HepG2 (cell line): ENCODE results near the gene ADAMTS17.

Experiments used
- CAMTA2 ChIP-seq: sonication (generic); formaldehyde crosslinking; IDR thresholded peaks from 2 replicates; pipeline ENCODE4 v1.4.0; 2020; ENCODE audit warnings: mild to moderate bottlenecking, missing genetic modification reagents, borderline replicate concordance
- PHF8 ChIP-seq: sonication (generic); formaldehyde crosslinking; IDR thresholded peaks from 2 replicates; pipeline ENCODE4 v1.5.0; 2020; ENCODE audit warnings: missing genetic modification reagents
- TCF7 ChIP-seq: sonication (generic); IDR thresholded peaks from 2 replicates; pipeline ENCODE4 v1.6.1; 2016; ENCODE audit warnings: antibody characterized with exemption, low read depth
- ZNF318 ChIP-seq: sonication (generic); formaldehyde crosslinking; IDR thresholded peaks from 2 replicates; pipeline ENCODE4 v1.4.0; 2020; ENCODE audit warnings: mild to moderate bottlenecking, missing genetic modification reagents

GRCh38 chr15:100254691-100255090, 87.1 kb downstream of the ADAMTS17 start:
- TF ChIP-seq ZNF318, result no peak
- TF ChIP-seq PHF8 (CRISPR knock-in tag), result no peak
- no peak for TF ChIP-seq TCF7
- TF ChIP-seq CAMTA2 (CRISPR knock-in tag), result no peak
